HepG2 (cell line): ENCODE results near the gene RPL26.

Source experiments
- HOXA7 ChIP-seq: sonication (generic); formaldehyde crosslinking; IDR thresholded peaks from 2 replicates; pipeline ENCODE4 v1.8.1; 2022; ENCODE audit warnings: mild to moderate bottlenecking, missing genetic modification reagents, moderate library complexity
- SIX1 ChIP-seq: sonication (generic); formaldehyde crosslinking; IDR thresholded peaks from 2 replicates; pipeline ENCODE4 v1.4.0; 2020; ENCODE audit warnings: missing genetic modification reagents, borderline replicate concordance
- ZFX ChIP-seq: sonication (generic); formaldehyde crosslinking; IDR thresholded peaks from 2 replicates; pipeline ENCODE4 v1.4.0; 2020; ENCODE audit warnings: mild to moderate bottlenecking, low read depth, missing genetic modification reagents, moderate library complexity
- TF ChIP-seq, protein P1 (sequence below): sonication (generic); formaldehyde crosslinking; IDR thresholded peaks from 2 replicates; pipeline ENCODE4 v1.4.0; 2020; ENCODE audit warnings: mild to moderate bottlenecking, missing genetic modification reagents
- TF ChIP-seq, protein P2 (sequence below): sonication (generic); formaldehyde crosslinking; IDR thresholded peaks from 2 replicates; pipeline ENCODE4 v1.5.0; 2020; ENCODE audit warnings: mild to moderate bottlenecking, missing genetic modification reagents, moderate library complexity
- TF ChIP-seq, protein P3 (sequence below), 2 experiments: sonication (generic) in 1 of 2; formaldehyde crosslinking in 1 of 2; IDR thresholded peaks; 2 replicates each; pipeline versions ENCODE4 v1.4.0 to v1.6.1; 2018 to 2020; ENCODE audit warnings: missing genetic modification reagents in 2 of 2, borderline replicate concordance in 1 of 2, low read depth in 1 of 2, mild to moderate bottlenecking in 1 of 2, missing biosample characterization in 1 of 2

DNA sequence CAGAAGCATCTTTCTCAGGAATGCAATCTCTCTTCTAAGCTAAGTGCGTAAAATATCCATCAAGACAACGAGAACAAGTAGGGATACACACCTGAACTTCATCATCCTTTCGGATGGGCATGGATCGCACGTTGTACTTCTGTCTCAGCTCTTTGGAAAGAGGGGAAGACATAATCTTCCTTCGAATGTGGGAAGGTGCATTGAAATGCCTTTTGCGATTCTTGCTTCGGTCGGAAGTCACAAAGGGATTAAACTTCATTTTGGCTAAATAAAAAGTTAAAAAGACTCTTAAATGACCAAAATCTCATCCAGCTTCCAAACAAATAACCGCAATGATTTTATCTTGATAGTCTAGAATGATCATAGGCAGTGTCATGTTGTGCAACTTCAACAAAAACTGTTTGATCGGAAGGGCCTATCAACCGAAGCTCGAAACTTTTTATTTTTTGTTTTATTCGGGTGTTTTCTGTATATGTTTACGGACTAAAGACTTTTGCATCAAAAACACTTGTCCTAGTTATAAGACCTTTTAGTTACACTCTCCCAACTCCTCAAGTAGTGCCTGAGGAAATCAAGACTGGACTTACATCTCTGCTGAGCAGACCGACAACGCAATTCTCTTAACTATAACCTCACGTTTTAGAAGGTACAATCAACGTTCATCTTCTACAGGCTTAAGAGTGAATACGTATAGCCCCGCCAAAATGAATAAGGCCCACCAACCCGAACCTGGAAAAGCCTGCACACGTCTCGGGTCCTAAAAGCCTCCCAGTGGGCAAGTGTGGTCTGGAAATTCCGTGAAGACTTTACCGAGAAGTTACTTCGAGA is 727 bp downstream of the RPL26 start:
- TF ChIP-seq HOXA7 (CRISPR knock-in tag): no peak
- TF ChIP-seq SIX1 (CRISPR knock-in tag): no peak
- TF ChIP-seq, protein P1, sequence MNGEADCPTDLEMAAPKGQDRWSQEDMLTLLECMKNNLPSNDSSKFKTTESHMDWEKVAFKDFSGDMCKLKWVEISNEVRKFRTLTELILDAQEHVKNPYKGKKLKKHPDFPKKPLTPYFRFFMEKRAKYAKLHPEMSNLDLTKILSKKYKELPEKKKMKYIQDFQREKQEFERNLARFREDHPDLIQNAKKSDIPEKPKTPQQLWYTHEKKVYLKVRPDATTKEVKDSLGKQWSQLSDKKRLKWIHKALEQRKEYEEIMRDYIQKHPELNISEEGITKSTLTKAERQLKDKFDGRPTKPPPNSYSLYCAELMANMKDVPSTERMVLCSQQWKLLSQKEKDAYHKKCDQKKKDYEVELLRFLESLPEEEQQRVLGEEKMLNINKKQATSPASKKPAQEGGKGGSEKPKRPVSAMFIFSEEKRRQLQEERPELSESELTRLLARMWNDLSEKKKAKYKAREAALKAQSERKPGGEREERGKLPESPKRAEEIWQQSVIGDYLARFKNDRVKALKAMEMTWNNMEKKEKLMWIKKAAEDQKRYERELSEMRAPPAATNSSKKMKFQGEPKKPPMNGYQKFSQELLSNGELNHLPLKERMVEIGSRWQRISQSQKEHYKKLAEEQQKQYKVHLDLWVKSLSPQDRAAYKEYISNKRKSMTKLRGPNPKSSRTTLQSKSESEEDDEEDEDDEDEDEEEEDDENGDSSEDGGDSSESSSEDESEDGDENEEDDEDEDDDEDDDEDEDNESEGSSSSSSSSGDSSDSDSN: no peak
- TF ChIP-seq, protein P2, sequence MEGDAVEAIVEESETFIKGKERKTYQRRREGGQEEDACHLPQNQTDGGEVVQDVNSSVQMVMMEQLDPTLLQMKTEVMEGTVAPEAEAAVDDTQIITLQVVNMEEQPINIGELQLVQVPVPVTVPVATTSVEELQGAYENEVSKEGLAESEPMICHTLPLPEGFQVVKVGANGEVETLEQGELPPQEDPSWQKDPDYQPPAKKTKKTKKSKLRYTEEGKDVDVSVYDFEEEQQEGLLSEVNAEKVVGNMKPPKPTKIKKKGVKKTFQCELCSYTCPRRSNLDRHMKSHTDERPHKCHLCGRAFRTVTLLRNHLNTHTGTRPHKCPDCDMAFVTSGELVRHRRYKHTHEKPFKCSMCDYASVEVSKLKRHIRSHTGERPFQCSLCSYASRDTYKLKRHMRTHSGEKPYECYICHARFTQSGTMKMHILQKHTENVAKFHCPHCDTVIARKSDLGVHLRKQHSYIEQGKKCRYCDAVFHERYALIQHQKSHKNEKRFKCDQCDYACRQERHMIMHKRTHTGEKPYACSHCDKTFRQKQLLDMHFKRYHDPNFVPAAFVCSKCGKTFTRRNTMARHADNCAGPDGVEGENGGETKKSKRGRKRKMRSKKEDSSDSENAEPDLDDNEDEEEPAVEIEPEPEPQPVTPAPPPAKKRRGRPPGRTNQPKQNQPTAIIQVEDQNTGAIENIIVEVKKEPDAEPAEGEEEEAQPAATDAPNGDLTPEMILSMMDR (CRISPR knock-in tag): no peak
- no peak for TF ChIP-seq ZFX (CRISPR knock-in tag)
- TF ChIP-seq, protein P3, sequence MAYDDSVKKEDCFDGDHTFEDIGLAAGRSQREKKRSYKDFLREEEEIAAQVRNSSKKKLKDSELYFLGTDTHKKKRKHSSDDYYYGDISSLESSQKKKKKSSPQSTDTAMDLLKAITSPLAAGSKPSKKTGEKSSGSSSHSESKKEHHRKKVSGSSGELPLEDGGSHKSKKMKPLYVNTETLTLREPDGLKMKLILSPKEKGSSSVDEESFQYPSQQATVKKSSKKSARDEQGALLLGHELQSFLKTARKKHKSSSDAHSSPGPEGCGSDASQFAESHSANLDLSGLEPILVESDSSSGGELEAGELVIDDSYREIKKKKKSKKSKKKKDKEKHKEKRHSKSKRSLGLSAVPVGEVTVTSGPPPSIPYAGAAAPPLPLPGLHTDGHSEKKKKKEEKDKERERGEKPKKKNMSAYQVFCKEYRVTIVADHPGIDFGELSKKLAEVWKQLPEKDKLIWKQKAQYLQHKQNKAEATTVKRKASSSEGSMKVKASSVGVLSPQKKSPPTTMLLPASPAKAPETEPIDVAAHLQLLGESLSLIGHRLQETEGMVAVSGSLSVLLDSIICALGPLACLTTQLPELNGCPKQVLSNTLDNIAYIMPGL (CRISPR knock-in tag; IDR thresholded peaks at IDR 0.05; ENCODE audit: borderline replicate concordance in 1 of 2, low read depth in 1 of 2): no peak
